Suppressor macrophage treated with lipopolysaccharide for 1 hour (primary cell): Measurements from ENCODE around the gene TMEM203.
"Not testable (repeated sequence)": the region's sequence is repeated elsewhere in the genome, so short reads cannot be mapped to it uniquely, and the experiment has no call there.

Experiments used
- DNase-seq, 3 donors: peaks; one replicate each; pipeline ENCODE4 v3.0.0-alpha.2; 2020 to 2022

The TMEM203 gene

GRCh38 chr9:137241490-137242268 is 36.2 kb upstream of the TMEM203 start:
- peak; percentile 81 to 92 (median 86) for DNase-seq

- peak; percentile 99 to 100 (median 99) for DNase-seq
Measured at GRCh38 chr9:137240841-137241489, 35.5 kb upstream of the TMEM203 start, which contains the start of gene TUBB4B. Gene TUBB4B, plus strand, starts transcription at chr9:137241287. Its CDS starts 74 bp downstream, at chr9:137241361.

GRCh38 chr9:137240318-137240840 is 34.9 kb upstream of the TMEM203 start:
- peak; percentile 73 to 89 (median 75) for DNase-seq

- DNase-seq, result not testable (repeated sequence)
Measured at GRCh38 chr9:137239541-137240200, 34.2 kb upstream of the TMEM203 start.

GRCh38 chr9:137237759-137238726 is 32.6 kb upstream of the TMEM203 start:
- DNase-seq, result no peak

- no peak for DNase-seq
Measured at GRCh38 chr9:137236936-137237421, 31.5 kb upstream of the TMEM203 start.

GRCh38 chr9:137236238-137236935 is 30.9 kb upstream of the TMEM203 start:
- DNase-seq, result peak; percentile 86 to 94 (median 89)

GRCh38 chr9:137235424-137236237 is 30.2 kb upstream of the TMEM203 start:
- no peak for DNase-seq

GRCh38 chr9:137234758-137235423 is 29.4 kb upstream of the TMEM203 start:
- no peak for DNase-seq

- DNase-seq, result no peak
Measured at GRCh38 chr9:137234055-137234697, 28.7 kb upstream of the TMEM203 start.

- DNase-seq, result no peak
Measured at GRCh38 chr9:137233143-137233980, 27.9 kb upstream of the TMEM203 start.

GRCh38 chr9:137232510-137232909 is 27.1 kb upstream of the TMEM203 start:
- no peak for DNase-seq

GRCh38 chr9:137232101-137232500 is 26.7 kb upstream of the TMEM203 start:
- DNase-seq, result no peak

- DNase-seq, result no peak
Measured at GRCh38 chr9:137231372-137232039, 26.1 kb upstream of the TMEM203 start.

GRCh38 chr9:137230705-137231371 is 25.4 kb upstream of the TMEM203 start, which contains the start of gene SLC34A3:
Gene SLC34A3, plus strand, starts transcription at chr9:137230901. Its CDS starts 802 bp downstream, at chr9:137231703.
- no peak for DNase-seq

- no peak for DNase-seq
Measured at GRCh38 chr9:137229903-137230704, 24.7 kb upstream of the TMEM203 start.
